ENCODE measurements around the gene ARID5B. TPM values are rescaled to one million over a fixed set of nuclear protein-coding genes. Genes with fewer than 3 reads are reported as not detected.

The ARID5B gene
- total RNA-seq, 1 experiment from 2014 or later, result 2.3 TPM

DNA sequence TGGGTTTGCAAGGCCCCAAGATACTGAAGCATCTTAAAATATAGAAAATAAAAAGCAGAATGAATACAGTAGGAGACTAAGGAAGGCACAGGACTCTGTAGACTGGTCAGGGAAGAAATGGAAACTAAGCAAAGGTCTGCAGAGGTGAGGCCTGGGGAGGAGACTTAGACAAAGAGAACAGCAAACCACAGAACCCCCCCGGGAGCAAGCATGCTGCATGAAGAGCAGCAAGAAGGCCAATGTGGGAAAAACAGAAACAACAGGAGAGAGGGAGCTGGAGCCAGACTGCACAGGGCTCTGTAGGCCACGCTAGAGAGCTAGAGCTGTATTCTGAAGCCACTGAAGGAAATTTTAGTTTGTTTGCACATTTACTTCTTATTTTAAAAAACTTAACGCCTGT is 45.7 kb upstream of the ARID5B start:
- 0 out of 2 replicates have a peak, but pooled peaks cover 6% of the 10 kb centered on the region for H3K4me1 Mint-ChIP-seq
- DNase-seq (ENCODE audit: low spot score), result no peak
- TF ChIP-seq, protein P1, sequence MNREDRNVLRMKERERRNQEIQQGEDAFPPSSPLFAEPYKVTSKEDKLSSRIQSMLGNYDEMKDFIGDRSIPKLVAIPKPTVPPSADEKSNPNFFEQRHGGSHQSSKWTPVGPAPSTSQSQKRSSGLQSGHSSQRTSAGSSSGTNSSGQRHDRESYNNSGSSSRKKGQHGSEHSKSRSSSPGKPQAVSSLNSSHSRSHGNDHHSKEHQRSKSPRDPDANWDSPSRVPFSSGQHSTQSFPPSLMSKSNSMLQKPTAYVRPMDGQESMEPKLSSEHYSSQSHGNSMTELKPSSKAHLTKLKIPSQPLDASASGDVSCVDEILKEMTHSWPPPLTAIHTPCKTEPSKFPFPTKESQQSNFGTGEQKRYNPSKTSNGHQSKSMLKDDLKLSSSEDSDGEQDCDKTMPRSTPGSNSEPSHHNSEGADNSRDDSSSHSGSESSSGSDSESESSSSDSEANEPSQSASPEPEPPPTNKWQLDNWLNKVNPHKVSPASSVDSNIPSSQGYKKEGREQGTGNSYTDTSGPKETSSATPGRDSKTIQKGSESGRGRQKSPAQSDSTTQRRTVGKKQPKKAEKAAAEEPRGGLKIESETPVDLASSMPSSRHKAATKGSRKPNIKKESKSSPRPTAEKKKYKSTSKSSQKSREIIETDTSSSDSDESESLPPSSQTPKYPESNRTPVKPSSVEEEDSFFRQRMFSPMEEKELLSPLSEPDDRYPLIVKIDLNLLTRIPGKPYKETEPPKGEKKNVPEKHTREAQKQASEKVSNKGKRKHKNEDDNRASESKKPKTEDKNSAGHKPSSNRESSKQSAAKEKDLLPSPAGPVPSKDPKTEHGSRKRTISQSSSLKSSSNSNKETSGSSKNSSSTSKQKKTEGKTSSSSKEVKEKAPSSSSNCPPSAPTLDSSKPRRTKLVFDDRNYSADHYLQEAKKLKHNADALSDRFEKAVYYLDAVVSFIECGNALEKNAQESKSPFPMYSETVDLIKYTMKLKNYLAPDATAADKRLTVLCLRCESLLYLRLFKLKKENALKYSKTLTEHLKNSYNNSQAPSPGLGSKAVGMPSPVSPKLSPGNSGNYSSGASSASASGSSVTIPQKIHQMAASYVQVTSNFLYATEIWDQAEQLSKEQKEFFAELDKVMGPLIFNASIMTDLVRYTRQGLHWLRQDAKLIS (CRISPR knock-in tag; IDR thresholded peaks at IDR 0.05; ENCODE audit: borderline replicate concordance), result no peak
- TF ChIP-seq, protein P2, sequence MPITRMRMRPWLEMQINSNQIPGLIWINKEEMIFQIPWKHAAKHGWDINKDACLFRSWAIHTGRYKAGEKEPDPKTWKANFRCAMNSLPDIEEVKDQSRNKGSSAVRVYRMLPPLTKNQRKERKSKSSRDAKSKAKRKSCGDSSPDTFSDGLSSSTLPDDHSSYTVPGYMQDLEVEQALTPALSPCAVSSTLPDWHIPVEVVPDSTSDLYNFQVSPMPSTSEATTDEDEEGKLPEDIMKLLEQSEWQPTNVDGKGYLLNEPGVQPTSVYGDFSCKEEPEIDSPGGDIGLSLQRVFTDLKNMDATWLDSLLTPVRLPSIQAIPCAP (CRISPR knock-in tag; IDR thresholded peaks at IDR 0.05), result no peak
- TF ChIP-seq ZNF317 (CRISPR knock-in tag; IDR thresholded peaks at IDR 0.05; ENCODE audit: borderline replicate concordance, low read depth) (no peak), MXD4 (CRISPR knock-in tag; IDR thresholded peaks at IDR 0.05; ENCODE audit: borderline replicate concordance) (no peak), JAZF1 (CRISPR knock-in tag; IDR thresholded peaks at IDR 0.05) (no peak), ZNF396 (CRISPR knock-in tag; IDR thresholded peaks at IDR 0.05; ENCODE audit: borderline replicate concordance) (no peak), FOXP1 (CRISPR knock-in tag; IDR thresholded peaks at IDR 0.05; ENCODE audit: borderline replicate concordance) (no peak), TP53 (CRISPR knock-in tag; IDR thresholded peaks at IDR 0.05) (no peak), RELA (CRISPR knock-in tag; IDR thresholded peaks at IDR 0.05; ENCODE audit: borderline replicate concordance) (no peak), ZNF232 (CRISPR knock-in tag; IDR thresholded peaks at IDR 0.05) (no peak), CREM (CRISPR knock-in tag; IDR thresholded peaks at IDR 0.05) (no peak), NR3C1 (CRISPR knock-in tag; conservative IDR thresholded peaks at IDR 0.05; ENCODE audit: low read depth) (no peak)
- TF ChIP-seq, protein P3, sequence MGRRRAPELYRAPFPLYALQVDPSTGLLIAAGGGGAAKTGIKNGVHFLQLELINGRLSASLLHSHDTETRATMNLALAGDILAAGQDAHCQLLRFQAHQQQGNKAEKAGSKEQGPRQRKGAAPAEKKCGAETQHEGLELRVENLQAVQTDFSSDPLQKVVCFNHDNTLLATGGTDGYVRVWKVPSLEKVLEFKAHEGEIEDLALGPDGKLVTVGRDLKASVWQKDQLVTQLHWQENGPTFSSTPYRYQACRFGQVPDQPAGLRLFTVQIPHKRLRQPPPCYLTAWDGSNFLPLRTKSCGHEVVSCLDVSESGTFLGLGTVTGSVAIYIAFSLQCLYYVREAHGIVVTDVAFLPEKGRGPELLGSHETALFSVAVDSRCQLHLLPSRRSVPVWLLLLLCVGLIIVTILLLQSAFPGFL (CRISPR knock-in tag; IDR thresholded peaks at IDR 0.05; ENCODE audit: borderline replicate concordance), result no peak
- TF ChIP-seq, protein P4, sequence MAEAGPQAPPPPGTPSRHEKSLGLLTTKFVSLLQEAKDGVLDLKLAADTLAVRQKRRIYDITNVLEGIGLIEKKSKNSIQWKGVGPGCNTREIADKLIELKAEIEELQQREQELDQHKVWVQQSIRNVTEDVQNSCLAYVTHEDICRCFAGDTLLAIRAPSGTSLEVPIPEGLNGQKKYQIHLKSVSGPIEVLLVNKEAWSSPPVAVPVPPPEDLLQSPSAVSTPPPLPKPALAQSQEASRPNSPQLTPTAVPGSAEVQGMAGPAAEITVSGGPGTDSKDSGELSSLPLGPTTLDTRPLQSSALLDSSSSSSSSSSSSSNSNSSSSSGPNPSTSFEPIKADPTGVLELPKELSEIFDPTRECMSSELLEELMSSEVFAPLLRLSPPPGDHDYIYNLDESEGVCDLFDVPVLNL (CRISPR knock-in tag; IDR thresholded peaks at IDR 0.05; ENCODE audit: borderline replicate concordance, low read depth), result no peak
- TF ChIP-seq, protein P5, sequence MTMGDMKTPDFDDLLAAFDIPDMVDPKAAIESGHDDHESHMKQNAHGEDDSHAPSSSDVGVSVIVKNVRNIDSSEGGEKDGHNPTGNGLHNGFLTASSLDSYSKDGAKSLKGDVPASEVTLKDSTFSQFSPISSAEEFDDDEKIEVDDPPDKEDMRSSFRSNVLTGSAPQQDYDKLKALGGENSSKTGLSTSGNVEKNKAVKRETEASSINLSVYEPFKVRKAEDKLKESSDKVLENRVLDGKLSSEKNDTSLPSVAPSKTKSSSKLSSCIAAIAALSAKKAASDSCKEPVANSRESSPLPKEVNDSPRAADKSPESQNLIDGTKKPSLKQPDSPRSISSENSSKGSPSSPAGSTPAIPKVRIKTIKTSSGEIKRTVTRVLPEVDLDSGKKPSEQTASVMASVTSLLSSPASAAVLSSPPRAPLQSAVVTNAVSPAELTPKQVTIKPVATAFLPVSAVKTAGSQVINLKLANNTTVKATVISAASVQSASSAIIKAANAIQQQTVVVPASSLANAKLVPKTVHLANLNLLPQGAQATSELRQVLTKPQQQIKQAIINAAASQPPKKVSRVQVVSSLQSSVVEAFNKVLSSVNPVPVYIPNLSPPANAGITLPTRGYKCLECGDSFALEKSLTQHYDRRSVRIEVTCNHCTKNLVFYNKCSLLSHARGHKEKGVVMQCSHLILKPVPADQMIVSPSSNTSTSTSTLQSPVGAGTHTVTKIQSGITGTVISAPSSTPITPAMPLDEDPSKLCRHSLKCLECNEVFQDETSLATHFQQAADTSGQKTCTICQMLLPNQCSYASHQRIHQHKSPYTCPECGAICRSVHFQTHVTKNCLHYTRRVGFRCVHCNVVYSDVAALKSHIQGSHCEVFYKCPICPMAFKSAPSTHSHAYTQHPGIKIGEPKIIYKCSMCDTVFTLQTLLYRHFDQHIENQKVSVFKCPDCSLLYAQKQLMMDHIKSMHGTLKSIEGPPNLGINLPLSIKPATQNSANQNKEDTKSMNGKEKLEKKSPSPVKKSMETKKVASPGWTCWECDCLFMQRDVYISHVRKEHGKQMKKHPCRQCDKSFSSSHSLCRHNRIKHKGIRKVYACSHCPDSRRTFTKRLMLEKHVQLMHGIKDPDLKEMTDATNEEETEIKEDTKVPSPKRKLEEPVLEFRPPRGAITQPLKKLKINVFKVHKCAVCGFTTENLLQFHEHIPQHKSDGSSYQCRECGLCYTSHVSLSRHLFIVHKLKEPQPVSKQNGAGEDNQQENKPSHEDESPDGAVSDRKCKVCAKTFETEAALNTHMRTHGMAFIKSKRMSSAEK (CRISPR knock-in tag; IDR thresholded peaks at IDR 0.05; ENCODE audit: borderline replicate concordance), result no peak
- TF ChIP-seq, protein P6, sequence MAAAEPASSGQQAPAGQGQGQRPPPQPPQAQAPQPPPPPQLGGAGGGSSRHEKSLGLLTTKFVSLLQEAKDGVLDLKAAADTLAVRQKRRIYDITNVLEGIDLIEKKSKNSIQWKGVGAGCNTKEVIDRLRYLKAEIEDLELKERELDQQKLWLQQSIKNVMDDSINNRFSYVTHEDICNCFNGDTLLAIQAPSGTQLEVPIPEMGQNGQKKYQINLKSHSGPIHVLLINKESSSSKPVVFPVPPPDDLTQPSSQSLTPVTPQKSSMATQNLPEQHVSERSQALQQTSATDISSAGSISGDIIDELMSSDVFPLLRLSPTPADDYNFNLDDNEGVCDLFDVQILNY (CRISPR knock-in tag; IDR thresholded peaks at IDR 0.05), result no peak
- no peak overlapping the region for H3K27ac Mint-ChIP-seq
- no peaks in the 10 kb centered on the region for H3K36me3 Mint-ChIP-seq
- no peak for ATAC-seq
- CTCF ChIA-PET, result interaction anchor here (1.0 kb wide), 1 partner anchor 41 kb away, joined by 6 read pairs; no protein-coding TSS in a partner anchor
- H3K9me3 Mint-ChIP-seq, result no peaks in the 10 kb centered on the region
- no peak overlapping the region for H3K4me3 Mint-ChIP-seq
- peaks cover 33% of the 10 kb centered on the region for H3K27me3 Mint-ChIP-seq (ENCODE audit: low read depth)
- POLR2A ChIA-PET, result no interaction called here

Measured in WTC11 (cell line).